Osteocyte (in vitro differentiated cells): ENCODE measurements around the gene C3orf49. TPM values are rescaled to one million over a fixed set of nuclear protein-coding genes. Genes with fewer than 3 reads are reported as not detected.

Experiments
- DNase-seq: peaks from one replicate; pipeline ENCODE4 v3.0.0; 2021; ENCODE audit warnings: mixed read lengths; ENCODE audit not compliant: unreplicated experiment; ENCODE audit errors: extremely low spot score
- H3K27ac Mint-ChIP-seq: one replicate; pipeline ENCODE4 v1.8.0; 2021; ENCODE audit warnings: mild to moderate bottlenecking, mixed read lengths; ENCODE audit not compliant: unreplicated experiment
- H3K27me3 Mint-ChIP-seq: one replicate; pipeline ENCODE4 v1.8.0; 2021; ENCODE audit warnings: mixed read lengths; ENCODE audit not compliant: unreplicated experiment
- H3K36me3 Mint-ChIP-seq: one replicate; pipeline ENCODE4 v1.8.0; 2021; ENCODE audit warnings: mixed read lengths; ENCODE audit not compliant: unreplicated experiment
- H3K4me1 Mint-ChIP-seq: one replicate; pipeline ENCODE4 v1.8.0; 2021; ENCODE audit warnings: mixed read lengths; ENCODE audit not compliant: unreplicated experiment
- H3K4me3 Mint-ChIP-seq: one replicate; pipeline ENCODE4 v1.8.0; 2021; ENCODE audit warnings: mild to moderate bottlenecking, moderate library complexity, mixed read lengths; ENCODE audit not compliant: unreplicated experiment
- H3K9me3 Mint-ChIP-seq: one replicate; pipeline ENCODE4 v1.8.0; 2021; ENCODE audit warnings: mixed read lengths; ENCODE audit not compliant: unreplicated experiment
- long read RNA-seq: library from polyadenylated mRNA; unstranded; transcript quantifications from one replicate; pipeline ENCODE4 v2.0.0, GENCODE V29; 2021
- total RNA-seq: library from RNA; stranded (reverse); gene quantifications from 2 replicates; pipeline ENCODE4 v1.2.1, GENCODE V29; 2021
- TF ChIP-seq, protein P1 (sequence below): fragments of 200-600 bp; sonication (generic); IDR thresholded peaks from 2 replicates; pipeline ENCODE4 v1.5.0; 2021; ENCODE audit warnings: antibody characterized with exemption, mild to moderate bottlenecking, moderate library complexity

C3orf49 gene, protein sequence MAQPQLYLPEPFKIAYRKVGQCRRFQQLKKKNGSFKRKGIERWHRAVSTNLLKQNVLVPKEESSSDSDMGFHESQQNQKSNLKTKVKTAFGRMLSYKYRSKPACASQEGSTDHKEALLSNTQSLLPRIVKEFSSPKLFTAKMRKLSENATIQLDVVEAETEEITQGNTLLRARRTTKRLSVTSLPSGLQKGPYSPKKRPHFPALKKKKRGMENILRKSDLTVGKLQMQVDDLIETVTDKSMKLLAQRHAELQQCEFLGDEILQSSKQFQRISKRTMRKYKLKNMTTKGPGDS
- not detected in 2 replicates for total RNA-seq
- long read RNA-seq = 0 reads

GRCh38 chr3:63819151-63819398 lies at the start of gene C3orf49:
C3orf49 (plus strand) TSS chr3:63819299; CDS start chr3:63819472, 173 bp downstream.
- Mint-ChIP-seq H3K4me3 (no peak within 1 kb of the TSS), H3K27me3 (no peaks in the 10 kb centered on the region), H3K36me3 (peaks cover 3% of the 10 kb centered on the region), H3K27ac (no peak within 1 kb of the TSS), H3K4me1 (peaks cover under 1% of the 10 kb centered on the region), H3K9me3 (no peaks in the 10 kb centered on the region)
- TF ChIP-seq, protein P1, sequence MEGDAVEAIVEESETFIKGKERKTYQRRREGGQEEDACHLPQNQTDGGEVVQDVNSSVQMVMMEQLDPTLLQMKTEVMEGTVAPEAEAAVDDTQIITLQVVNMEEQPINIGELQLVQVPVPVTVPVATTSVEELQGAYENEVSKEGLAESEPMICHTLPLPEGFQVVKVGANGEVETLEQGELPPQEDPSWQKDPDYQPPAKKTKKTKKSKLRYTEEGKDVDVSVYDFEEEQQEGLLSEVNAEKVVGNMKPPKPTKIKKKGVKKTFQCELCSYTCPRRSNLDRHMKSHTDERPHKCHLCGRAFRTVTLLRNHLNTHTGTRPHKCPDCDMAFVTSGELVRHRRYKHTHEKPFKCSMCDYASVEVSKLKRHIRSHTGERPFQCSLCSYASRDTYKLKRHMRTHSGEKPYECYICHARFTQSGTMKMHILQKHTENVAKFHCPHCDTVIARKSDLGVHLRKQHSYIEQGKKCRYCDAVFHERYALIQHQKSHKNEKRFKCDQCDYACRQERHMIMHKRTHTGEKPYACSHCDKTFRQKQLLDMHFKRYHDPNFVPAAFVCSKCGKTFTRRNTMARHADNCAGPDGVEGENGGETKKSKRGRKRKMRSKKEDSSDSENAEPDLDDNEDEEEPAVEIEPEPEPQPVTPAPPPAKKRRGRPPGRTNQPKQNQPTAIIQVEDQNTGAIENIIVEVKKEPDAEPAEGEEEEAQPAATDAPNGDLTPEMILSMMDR = no peak
- DNase-seq = no peak

GRCh38 chr3:63774781-63775180 lies 44.3 kb upstream of the C3orf49 start:
- H3K4me3 Mint-ChIP-seq = no peak overlapping the region
- no peaks in the 10 kb centered on the region for H3K36me3 Mint-ChIP-seq
- DNase-seq = no peak
- no peaks in the 10 kb centered on the region for H3K4me1 Mint-ChIP-seq
- H3K9me3 Mint-ChIP-seq = no peaks in the 10 kb centered on the region
- no peaks in the 10 kb centered on the region for H3K27me3 Mint-ChIP-seq
- H3K27ac Mint-ChIP-seq = no peak overlapping the region
- TF ChIP-seq, protein P1 = no peak

DNA sequence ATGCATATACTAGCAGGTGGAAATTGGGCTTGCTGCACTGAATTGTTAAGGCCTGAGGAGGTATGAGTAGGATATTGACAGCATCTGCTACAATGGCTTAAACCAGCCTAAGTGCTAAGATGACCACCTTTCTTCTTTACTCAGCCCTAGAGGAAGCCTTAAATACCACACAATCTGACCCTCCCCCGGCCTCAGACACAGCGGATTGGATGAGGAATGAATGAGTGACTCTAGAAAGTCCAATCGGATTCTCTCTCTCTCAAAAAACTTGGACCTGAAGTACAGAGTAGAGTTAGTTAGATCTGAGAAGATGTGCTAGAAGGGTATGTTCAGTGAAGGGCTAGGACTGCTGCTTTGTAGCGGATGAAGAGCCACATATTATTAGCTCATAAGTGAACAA lies 39.9 kb upstream of the C3orf49 start:
- Mint-ChIP-seq H3K4me3 (no peak overlapping the region), H3K9me3 (no peaks in the 10 kb centered on the region), H3K36me3 (no peaks in the 10 kb centered on the region), H3K27ac (no peak overlapping the region), H3K27me3 (peaks cover 1% of the 10 kb centered on the region), H3K4me1 (no peaks in the 10 kb centered on the region)
- DNase-seq = no peak
- TF ChIP-seq, protein P1 = no peak

GRCh38 chr3:63791974-63792373 lies 27.1 kb upstream of the C3orf49 start:
- TF ChIP-seq, protein P1 = peak; percentile 37
- Mint-ChIP-seq H3K36me3 (no peaks in the 10 kb centered on the region), H3K9me3 (no peaks in the 10 kb centered on the region), H3K4me1 (no peaks in the 10 kb centered on the region), H3K27me3 (peaks cover 11% of the 10 kb centered on the region), H3K27ac (no peak overlapping the region), H3K4me3 (no peak overlapping the region)
- DNase-seq = no peak

- no peaks in the 10 kb centered on the region for H3K9me3 Mint-ChIP-seq
- DNase-seq = no peak
- no peaks in the 10 kb centered on the region for H3K4me1 Mint-ChIP-seq
- H3K27me3 Mint-ChIP-seq = peaks cover 16% of the 10 kb centered on the region
- no peaks in the 10 kb centered on the region for H3K36me3 Mint-ChIP-seq
- TF ChIP-seq, protein P1 = no peak
- H3K4me3 Mint-ChIP-seq = no peak overlapping the region
- no peak overlapping the region for H3K27ac Mint-ChIP-seq
Measured at GRCh38 chr3:63795438-63795837, 23.7 kb upstream of the C3orf49 start.
